Measurements from ENCODE around the gene CNOT2.
A peak's percentile ranks its signal among the peaks of the same experiment; 100 is the strongest.

CNOT2 gene

GRCh38 chr12:70306676-70307075 lies 63.4 kb downstream of the CNOT2 start:
- DNase-seq: no peak

- DNase-seq: no peak
Measured at GRCh38 chr12:70307868-70308267, 64.6 kb downstream of the CNOT2 start.

- no peak for DNase-seq
Measured at GRCh38 chr12:70309348-70309747, 66.1 kb downstream of the CNOT2 start.

GRCh38 chr12:70314145-70314544 lies 70.9 kb downstream of the CNOT2 start:
- no peak for DNase-seq

- DNase-seq: no peak
Measured at GRCh38 chr12:70317781-70318180, 74.5 kb downstream of the CNOT2 start.

GRCh38 chr12:70319605-70320004 lies 76.4 kb downstream of the CNOT2 start:
- no peak for DNase-seq

GRCh38 chr12:70321191-70321590 lies 78.0 kb downstream of the CNOT2 start:
- no peak for DNase-seq

- DNase-seq: no peak
Measured at GRCh38 chr12:70327541-70327940, 84.3 kb downstream of the CNOT2 start.

GRCh38 chr12:70329728-70330127 lies 86.5 kb downstream of the CNOT2 start:
- no peak for DNase-seq

GRCh38 chr12:70330158-70330557 lies 86.9 kb downstream of the CNOT2 start:
- no peak for DNase-seq

GRCh38 chr12:70332236-70332635 lies 89.0 kb downstream of the CNOT2 start:
- no peak for DNase-seq

- no peak for DNase-seq
Measured at GRCh38 chr12:70334742-70335141, 91.5 kb downstream of the CNOT2 start.

GRCh38 chr12:70338531-70338930 lies 95.3 kb downstream of the CNOT2 start:
- no peak for DNase-seq

GRCh38 chr12:70351076-70351475 lies 107.8 kb downstream of the CNOT2 start:
- DNase-seq: no peak

GRCh38 chr12:70353780-70354660 lies 110.8 kb downstream of the CNOT2 start:
- no peak for DNase-seq

GRCh38 chr12:70354787-70355186 lies 111.6 kb downstream of the CNOT2 start:
- DNase-seq: no peak

GRCh38 chr12:70355972-70356371 lies 112.7 kb downstream of the CNOT2 start:
- DNase-seq: no peak

- DNase-seq: no peak
Measured at GRCh38 chr12:70359458-70360197, 116.4 kb downstream of the CNOT2 start.

- no peak for DNase-seq
Measured at GRCh38 chr12:70360218-70360617, 117.0 kb downstream of the CNOT2 start.

GRCh38 chr12:70364695-70365397 lies 121.6 kb downstream of the CNOT2 start:
- DNase-seq: no peak

- DNase-seq: no peak
Measured at GRCh38 chr12:70365398-70365647, 122.1 kb downstream of the CNOT2 start.

GRCh38 chr12:70365648-70366518 lies 122.7 kb downstream of the CNOT2 start, which contains the start of gene KCNMB4:
KCNMB4 (plus strand) TSS chr12:70366290; CDS start chr12:70366735, 445 bp downstream.
- peak; percentile 48 to 60 for DNase-seq

Measured in activated CD4-positive, alpha-beta T cell treated with anti-CD3 and anti-CD28 coated beads, Interleukin-2, amount 50 U/mL, for 4 hours (primary cell).